GM18909 (cell line): Measurements from ENCODE around the gene RUNX1.

Experiments used
- ATAC-seq: cut with Tn5 transposase; IDR thresholded peaks from one replicate; pipeline ENCODE4 v1.9.1; 2021; ENCODE audit warnings: mild to moderate bottlenecking; ENCODE audit not compliant: unreplicated experiment, poor library complexity

Gene RUNX1

GRCh38 chr21:34888569-34889319 is 160.4 kb downstream of the RUNX1 start:
- peak; percentile 64 for ATAC-seq

DNA sequence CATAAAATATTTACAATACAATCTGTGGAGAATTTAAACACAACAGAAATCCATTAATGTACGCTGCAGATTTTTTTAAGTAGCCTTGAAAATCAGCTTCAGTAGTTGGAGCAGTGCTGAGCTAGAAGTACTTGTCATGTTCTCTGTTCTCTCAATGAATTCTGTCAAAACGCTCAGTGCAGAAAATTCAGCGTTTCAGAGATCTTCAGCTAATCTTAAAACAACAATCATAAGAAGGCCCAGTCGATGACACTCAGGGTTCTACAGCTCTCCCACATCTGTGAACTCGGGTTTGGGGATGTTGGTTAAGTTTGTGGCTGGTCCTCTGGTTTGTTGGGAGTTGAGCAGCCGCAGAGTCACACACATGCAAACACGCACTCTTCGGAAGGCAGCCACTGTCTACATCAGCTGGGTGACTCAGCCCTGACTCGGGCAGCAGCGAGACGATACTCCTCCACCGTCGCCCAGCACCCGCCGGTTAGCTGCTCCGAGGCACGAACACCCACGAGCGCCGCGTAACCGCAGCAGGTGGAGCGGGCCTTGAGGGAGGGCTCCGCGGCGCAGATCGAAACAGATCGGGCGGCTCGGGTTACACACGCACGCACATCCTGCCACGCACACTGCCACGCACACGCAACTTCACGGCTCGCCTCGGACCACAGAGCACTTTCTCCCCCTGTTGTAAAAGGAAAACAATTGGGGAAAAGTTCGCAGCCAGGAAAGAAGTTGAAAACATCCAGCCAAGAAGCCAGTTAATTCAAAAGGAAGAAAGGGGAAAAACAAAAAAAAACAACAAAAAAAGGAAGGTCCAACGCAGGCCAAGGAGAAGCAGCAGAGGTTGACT is 161.2 kb downstream of the RUNX1 start:
- ATAC-seq, result peak; percentile 40

GRCh38 chr21:34887105-34887442 is 162.0 kb downstream of the RUNX1 start:
- ATAC-seq, result no peak

DNA sequence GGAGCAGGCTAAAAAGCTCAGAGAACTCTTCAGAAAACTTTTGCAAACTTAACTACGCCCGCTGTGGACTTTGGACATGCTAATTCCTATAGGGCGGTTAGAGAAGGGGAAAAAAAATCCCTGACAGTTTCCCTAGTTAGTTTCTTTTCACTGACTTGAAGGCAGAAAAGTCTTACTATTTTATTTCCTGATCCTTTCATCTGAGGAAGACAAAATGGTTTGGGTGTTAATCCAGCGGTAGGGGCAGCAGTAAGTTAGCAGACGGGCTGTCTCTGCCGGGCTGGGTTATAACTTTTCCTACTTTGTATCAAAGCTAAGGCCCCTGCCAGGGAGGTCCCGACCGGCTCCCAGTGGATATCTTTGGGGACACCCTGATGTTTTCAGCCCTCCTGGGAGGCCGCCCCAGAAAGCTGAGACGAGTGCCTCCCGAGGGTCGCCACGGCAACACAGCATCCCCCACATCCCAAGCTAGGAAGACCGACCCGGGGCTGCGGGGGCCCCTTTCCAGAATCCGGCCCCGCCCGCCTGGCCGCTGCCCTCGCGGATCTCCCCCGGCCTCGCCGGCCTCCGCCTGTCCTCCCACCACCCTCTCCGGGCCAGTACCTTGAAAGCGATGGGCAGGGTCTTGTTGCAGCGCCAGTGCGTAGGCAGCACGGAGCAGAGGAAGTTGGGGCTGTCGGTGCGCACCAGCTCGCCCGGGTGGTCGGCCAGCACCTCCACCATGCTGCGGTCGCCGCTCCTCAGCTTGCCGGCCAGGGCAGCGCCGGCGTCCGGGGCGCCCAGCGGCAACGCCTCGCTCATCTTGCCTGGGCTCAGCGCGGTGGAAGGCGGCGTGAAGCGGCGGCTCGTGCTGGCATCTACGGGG is 162.6 kb downstream of the RUNX1 start:
- ATAC-seq, result no peak

DNA sequence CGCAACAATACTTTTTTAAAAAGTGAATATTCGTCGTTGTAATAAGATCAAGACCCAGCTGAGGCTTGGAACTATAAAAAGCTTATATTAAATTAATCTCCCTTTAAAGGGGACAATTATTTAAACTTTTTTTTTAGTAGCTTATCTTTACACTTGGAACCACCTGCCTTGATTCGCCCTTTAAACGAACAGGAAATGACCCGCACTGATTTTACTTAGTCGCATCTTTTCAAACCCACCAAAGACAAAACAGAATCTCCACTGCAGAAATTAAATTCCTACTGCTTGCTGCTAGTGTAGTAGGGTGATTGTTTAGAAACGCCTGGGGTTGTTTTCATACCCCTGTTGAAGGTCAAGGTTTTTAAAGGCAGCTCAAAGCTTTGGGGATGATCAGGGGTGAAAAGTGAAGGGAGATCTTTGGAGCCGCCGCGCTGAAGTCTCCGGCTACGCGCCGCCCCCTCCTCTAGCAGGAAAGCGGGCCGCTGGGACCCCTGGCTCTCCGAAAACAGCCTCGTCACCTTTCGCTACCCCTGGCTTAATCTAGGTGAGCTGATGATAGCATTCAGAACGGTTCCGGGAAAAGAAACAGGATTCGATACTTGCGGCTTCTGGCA is 163.4 kb downstream of the RUNX1 start:
- no peak for ATAC-seq

- no peak for ATAC-seq
Observed at GRCh38 chr21:34885125-34885524, 164.0 kb downstream of the RUNX1 start.

GRCh38 chr21:34884346-34884929 is 164.7 kb downstream of the RUNX1 start:
- ATAC-seq, result no peak

DNA sequence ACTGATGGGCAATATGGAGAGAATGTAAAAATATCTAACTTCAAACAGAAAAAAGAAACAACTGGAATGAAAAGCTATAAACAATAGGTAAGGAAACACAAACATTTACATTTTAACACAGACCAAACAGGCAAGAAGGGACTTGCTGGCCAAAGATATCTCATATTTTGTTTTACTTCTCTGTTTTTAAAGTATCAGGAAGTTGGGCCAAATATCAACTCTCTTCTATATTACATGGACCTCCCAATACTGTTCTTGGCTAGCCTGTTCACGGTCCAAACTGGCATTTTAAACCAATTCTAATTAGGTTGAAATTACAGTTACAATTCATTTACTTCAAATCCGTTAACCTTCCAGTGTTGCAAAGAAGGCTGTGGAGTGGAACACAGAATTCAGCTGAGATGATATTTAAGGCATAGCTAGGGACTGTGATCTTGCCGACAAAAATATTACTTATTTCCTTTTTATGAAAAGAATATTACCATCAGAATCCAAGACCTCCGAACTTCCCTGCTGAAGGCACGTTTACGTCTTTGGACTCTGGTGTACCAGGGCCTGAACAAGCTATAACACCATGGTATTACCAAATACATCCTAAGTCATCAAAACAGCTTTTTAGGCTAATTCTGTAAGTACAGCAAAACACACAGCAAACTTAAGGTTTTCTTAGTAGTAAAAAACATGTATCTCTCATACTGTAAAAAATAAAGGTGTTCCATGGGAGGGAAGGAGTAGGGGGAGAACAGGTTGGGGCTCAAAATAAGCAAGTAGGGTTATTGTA is 165.4 kb downstream of the RUNX1 start:
- no peak for ATAC-seq

DNA sequence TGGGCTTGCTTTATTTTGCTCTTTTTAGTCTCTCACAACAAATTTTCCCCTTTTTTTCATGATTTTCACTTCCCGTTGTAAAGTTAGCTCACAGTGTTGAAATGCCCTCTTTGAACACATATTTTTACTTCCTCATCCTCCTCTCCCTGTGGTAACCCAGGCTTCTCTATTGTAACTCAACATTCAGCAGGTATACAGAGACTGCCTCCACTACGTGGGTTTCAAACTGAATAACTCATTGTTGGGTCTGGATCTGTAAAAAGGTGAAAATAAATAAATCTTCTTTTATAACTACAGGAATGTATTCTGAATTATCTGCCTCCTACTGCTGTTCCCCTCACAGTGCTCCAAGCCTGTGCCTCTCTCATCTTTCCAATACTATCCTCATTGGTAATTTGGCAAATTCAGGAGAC is 166.4 kb downstream of the RUNX1 start:
- no peak for ATAC-seq

GRCh38 chr21:34881839-34882371 is 167.2 kb downstream of the RUNX1 start:
- ATAC-seq, result no peak

- ATAC-seq, result no peak
Observed at GRCh38 chr21:34881421-34881820, 167.7 kb downstream of the RUNX1 start.

DNA sequence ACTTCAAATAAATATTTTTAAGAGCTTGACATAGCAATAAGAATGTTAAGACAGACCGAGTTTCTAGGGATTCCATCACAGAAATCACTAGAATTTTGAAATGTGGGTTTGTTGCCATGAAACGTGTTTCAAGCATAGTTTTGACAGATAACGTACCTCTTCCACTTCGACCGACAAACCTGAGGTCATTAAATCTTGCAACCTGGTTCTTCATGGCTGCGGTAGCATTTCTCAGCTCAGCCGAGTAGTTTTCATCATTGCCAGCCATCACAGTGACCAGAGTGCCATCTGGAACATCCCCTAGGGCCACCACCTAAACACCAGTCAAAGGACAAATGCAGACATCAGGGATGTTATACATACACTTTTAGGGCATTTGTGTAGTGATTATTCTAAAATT is 168.7 kb downstream of the RUNX1 start:
- ATAC-seq, result no peak

DNA sequence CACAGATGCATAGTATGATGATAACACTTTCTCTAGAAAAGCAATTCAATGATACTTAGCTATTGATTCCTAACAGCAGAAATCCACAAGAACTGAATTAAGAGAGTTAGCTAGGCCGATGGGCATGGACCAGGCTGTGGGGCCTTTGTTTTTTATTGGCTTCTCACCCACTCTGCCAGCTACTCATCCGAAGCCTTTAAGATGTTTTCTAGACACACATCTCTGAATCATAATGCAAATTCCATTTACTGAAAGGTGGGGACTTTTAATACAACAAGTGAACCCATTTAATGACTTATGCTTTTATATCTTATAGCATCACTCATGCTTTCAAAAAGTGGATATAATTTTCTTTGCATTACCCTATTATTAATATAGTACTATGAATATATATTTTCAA is 170.2 kb downstream of the RUNX1 start:
- ATAC-seq, result no peak

- ATAC-seq, result no peak
Observed at GRCh38 chr21:34878501-34878900, 170.6 kb downstream of the RUNX1 start.

- ATAC-seq, result no peak
Observed at GRCh38 chr21:34877485-34878128, 171.5 kb downstream of the RUNX1 start.

DNA sequence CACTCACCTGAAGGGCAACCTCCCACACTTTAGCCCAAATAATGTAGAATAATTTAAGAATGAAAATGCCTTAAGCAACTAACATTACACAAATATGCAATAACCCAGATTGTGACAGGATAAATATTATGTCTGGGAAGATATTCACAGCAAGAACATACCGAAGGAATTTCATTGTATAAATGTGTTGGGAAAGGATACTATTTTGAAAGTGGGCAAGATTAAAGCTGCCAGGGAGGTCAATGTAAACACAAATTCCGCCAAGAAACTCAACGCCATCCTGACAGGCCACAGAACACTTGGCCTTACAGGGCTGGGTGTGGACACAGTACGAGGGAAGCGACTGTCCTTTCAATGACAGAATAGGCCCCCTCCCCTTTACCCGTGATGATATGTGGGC is 173.3 kb downstream of the RUNX1 start:
- ATAC-seq, result no peak

DNA sequence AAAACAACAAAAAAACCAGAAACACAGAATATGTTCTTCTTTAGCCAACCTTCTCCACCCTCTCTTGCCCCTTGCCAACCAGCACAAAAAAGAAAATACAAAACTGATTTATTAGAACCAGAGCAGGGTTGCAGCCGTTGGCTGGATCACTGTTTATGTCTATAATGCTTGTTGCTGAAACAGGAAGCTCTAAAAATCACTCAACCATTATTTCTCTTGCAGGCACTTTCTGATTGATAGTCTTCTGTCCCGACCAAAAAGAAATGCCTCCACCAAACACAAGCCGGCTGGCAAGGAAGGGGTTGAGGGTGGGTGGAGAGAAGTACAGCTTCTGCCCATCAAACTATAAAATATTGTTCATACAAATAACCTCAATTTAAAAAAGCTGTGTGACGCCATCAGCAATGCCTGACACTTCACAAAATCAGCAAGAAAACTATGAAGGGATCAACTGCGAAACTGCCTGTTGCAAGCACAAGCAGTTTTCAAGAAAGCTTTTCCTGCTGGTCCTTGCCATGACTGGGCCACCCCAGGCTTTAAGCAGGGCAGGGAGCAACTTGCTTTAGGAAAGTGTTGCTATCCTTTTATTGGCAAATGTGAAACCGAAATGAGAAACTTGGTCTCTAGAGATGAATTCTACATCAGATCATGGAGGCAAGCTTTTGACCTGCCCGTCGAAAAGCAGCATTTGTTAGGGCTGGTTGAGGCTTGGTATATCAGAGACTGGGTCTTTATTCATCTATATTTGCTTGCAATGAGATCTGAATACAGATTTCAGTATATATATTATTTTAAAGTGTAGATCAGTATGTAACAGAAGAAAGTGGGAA is 174.2 kb downstream of the RUNX1 start:
- peak; percentile 66 for ATAC-seq
